DOHH2 (cell line): ENCODE results near the gene ORC3.

Source experiments
- CTCF ChIP-seq: fragments of 200-600 bp; sonication (generic); IDR thresholded peaks from one replicate; pipeline ENCODE4 v1.5.1; 2014; ENCODE audit warnings: antibody characterized with exemption, mild to moderate bottlenecking, low read depth, low read length; ENCODE audit not compliant: poor library complexity, severe bottlenecking
- EZH2phosphoT487 ChIP-seq: fragments of 200-600 bp; sonication (generic); IDR thresholded peaks from 2 replicates; pipeline ENCODE4 v1.6.1; 2017; ENCODE audit warnings: borderline replicate concordance, mild to moderate bottlenecking, antibody characterized with exemption, low read length, moderate library complexity, mixed read lengths

GRCh38 chr6:87658516-87658915, 68.6 kb downstream of the ORC3 start:
- no peak for TF ChIP-seq CTCF
- TF ChIP-seq EZH2phosphoT487, result no peak
